ENCODE data around the gene UBE2D3.

GRCh38 chr4:102829803-102830202, 2.5 kb upstream of the UBE2D3 start:
- TF ChIP-seq POLR2A (IDR thresholded peaks at IDR 0.05; ENCODE audit: low read length) (no peak), CTCF (IDR thresholded peaks at IDR 0.05) (no peak), JUNB (IDR thresholded peaks at IDR 0.05) (no peak), RCOR1 (IDR thresholded peaks at IDR 0.05; ENCODE audit: low read depth, low read length) (no peak), SMC3 (IDR thresholded peaks at IDR 0.05) (no peak), RAD21 (conservative IDR thresholded peaks at IDR 0.05 in 1 of 2, IDR thresholded peaks at IDR 0.05 in 1 of 2) (no peak), TP53 (CRISPR knock-in tag; IDR thresholded peaks at IDR 0.05) (no peak)
- TF ChIP-seq, protein P1, sequence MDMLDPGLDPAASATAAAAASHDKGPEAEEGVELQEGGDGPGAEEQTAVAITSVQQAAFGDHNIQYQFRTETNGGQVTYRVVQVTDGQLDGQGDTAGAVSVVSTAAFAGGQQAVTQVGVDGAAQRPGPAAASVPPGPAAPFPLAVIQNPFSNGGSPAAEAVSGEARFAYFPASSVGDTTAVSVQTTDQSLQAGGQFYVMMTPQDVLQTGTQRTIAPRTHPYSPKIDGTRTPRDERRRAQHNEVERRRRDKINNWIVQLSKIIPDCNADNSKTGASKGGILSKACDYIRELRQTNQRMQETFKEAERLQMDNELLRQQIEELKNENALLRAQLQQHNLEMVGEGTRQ (IDR thresholded peaks at IDR 0.05): no peak
- TF ChIP-seq, protein P2, sequence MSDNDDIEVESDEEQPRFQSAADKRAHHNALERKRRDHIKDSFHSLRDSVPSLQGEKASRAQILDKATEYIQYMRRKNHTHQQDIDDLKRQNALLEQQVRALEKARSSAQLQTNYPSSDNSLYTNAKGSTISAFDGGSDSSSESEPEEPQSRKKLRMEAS (IDR thresholded peaks at IDR 0.05): no peak

Measured in A549 (cell line).